Ishikawa (cell line): ENCODE data around the gene GRAMD1B.

Experiments
- EGR1 ChIP-seq: IDR thresholded peaks from 2 replicates; pipeline ENCODE4 v1.6.1; 2012
- EP300 ChIP-seq: IDR thresholded peaks from 2 replicates; pipeline ENCODE4 v1.6.1; 2012; ENCODE audit warnings: borderline replicate concordance
- MAX ChIP-seq: IDR thresholded peaks from 2 replicates; pipeline ENCODE4 v1.6.1; 2012
- NFIC ChIP-seq: IDR thresholded peaks from 2 replicates; pipeline ENCODE4 v1.6.1; 2012
- TCF12 ChIP-seq: IDR thresholded peaks from 2 replicates; pipeline ENCODE4 v1.6.1; 2012; ENCODE audit warnings: low read depth
- USF1 ChIP-seq: IDR thresholded peaks from 2 replicates; pipeline ENCODE4 v1.6.1; 2012

DNA sequence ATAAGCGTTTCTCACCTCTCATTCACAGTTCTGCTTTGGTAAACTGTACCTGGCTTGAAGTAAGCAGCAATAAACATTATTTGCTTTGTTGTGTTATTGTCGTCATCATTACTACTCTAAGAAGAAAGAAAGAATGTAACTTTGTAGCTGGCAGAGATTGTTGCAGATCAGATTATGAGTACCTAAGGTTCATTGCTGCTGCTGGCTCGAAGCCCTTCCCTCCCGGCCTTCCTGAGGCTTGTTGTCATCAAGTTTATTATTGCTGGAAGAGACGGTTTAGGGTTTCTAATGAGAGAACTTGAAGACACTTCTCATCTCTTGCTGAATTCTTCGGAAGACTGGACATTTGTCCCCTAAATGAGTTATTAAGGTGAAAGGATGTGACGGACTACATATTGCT lies 101.3 kb downstream of the GRAMD1B start:
- TF ChIP-seq NFIC (no peak), MAX (no peak), EGR1 (no peak), EP300 (no peak), TCF12 (no peak), USF1 (no peak)
